ENCODE measurements around the gene RPL35A. TPM values are rescaled to one million over a fixed set of nuclear protein-coding genes. Genes with fewer than 3 reads are reported as not detected.

RPL35A gene
- total RNA-seq, 4 donors from 2014 or later, result 527 to 724 (median 570) TPM

DNA sequence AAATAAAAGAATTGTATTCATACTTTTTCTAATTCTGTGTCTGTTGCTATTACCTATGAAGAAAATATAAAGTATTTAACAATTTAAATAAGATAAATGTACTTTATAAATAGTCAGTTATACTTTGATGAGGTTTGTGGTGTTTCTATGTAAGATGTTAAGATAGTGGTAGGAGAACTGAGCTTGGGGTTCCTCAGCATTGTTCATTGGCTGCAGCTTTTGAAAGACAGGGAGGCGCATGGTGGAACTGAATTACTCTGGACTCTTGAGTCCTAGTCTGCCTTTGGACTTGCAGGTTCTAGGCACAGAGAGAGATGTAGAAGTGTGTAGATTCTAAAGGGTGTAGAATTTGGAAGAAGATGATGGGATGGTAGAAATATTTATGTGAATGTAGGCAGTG lies 33.1 kb downstream of the RPL35A start:
- H3K36me3 ChIP-seq, result peaks cover 0 to 48% (median 18%) of the 10 kb centered on the region in 4 donors
- 95% methylated on average over 1 of the region's 1 CpG for WGBS
- no peaks in the 10 kb centered on the region for H3K27me3 ChIP-seq
- H3K4me1 ChIP-seq, result no peaks in the 10 kb centered on the region
- intact Hi-C loops (cut with DNase I), result no loop called here
- H3K27ac ChIP-seq (replicated peaks in 1 of 4), result no peak overlapping the region
- no peak overlapping the region for H3K4me3 ChIP-seq
- no peak for DNase-seq (ENCODE audit: extremely low spot score)
- H3K9me3 ChIP-seq, result no peaks in the 10 kb centered on the region
- TF ChIP-seq POLR2A (IDR thresholded peaks at IDR 0.05; ENCODE audit: low read depth), result no peak
- TF ChIP-seq, protein P1, sequence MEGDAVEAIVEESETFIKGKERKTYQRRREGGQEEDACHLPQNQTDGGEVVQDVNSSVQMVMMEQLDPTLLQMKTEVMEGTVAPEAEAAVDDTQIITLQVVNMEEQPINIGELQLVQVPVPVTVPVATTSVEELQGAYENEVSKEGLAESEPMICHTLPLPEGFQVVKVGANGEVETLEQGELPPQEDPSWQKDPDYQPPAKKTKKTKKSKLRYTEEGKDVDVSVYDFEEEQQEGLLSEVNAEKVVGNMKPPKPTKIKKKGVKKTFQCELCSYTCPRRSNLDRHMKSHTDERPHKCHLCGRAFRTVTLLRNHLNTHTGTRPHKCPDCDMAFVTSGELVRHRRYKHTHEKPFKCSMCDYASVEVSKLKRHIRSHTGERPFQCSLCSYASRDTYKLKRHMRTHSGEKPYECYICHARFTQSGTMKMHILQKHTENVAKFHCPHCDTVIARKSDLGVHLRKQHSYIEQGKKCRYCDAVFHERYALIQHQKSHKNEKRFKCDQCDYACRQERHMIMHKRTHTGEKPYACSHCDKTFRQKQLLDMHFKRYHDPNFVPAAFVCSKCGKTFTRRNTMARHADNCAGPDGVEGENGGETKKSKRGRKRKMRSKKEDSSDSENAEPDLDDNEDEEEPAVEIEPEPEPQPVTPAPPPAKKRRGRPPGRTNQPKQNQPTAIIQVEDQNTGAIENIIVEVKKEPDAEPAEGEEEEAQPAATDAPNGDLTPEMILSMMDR (IDR thresholded peaks at IDR 0.05), result no peak

DNA sequence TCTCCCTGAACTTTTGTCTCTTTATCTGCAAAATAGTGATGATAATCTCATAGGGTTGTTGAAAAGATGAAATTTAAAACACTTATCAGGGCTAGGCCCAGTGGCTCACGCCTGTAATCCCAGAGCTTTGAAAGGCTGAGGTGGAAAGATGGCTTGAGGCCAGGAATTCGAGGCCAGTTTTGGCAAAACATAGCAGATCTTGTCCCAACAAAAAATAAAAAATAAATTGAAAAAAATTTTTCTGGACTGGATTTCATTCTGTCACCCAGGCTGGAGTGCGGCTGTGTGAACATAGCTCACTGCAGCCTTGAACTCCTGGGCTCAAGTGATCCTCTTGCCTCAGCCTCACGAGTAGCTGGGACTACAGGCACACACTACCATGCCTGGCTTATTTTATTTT lies 39.7 kb downstream of the RPL35A start:
- H3K4me1 ChIP-seq, result peaks cover 0 to 5% (median 1%) of the 10 kb centered on the region in 4 donors
- intact Hi-C loops (cut with DNase I), result no loop called here
- peaks cover 0 to 28% (median 18%) of the 10 kb centered on the region in 4 donors for H3K36me3 ChIP-seq
- no peaks in the 10 kb centered on the region for H3K27me3 ChIP-seq
- WGBS, result 67% methylated on average over 4 of the region's 4 CpGs
- no peak for DNase-seq (ENCODE audit: extremely low spot score)
- H3K9me3 ChIP-seq, result no peaks in the 10 kb centered on the region
- H3K27ac ChIP-seq (replicated peaks in 1 of 4), result no peak overlapping the region
- no peak for TF ChIP-seq POLR2A (IDR thresholded peaks at IDR 0.05; ENCODE audit: low read depth)
- no peak for TF ChIP-seq EP300 (IDR thresholded peaks at IDR 0.05)
- TF ChIP-seq, protein P1 (IDR thresholded peaks at IDR 0.05), result no peak
- TF ChIP-seq POLR2AphosphoS5 (IDR thresholded peaks at IDR 0.05), result no peak
- no peak overlapping the region for H3K4me3 ChIP-seq

DNA sequence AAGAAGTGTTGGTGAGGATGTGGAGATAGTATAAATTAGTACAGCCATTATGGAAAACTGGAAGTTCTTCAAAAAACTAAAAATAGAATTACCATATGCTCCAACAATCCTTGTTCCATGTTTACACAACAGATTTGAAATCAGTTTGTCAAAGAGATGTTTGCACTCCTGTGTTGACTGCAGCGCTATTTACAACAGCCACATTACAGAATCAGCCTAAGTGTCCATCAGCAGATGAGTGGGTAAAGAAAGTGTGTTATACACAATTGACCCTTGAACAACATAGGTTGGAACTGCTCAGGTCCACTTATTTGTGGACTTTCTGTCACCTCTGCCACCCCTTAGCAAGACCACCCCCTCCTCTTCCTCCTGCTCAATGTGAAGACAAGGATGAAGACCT lies 44.7 kb downstream of the RPL35A start:
- Histone ChIP-seq H3K4me3 (no peak overlapping the region), H3K27me3 (no peaks in the 10 kb centered on the region), H3K9me3 (no peaks in the 10 kb centered on the region), H3K36me3 (peaks cover 0 to 33% (median 9%) of the 10 kb centered on the region in 4 donors), H3K27ac (replicated peaks in 1 of 4) (no peak overlapping the region), H3K4me1 (peaks cover 0 to 2% (median 0%) of the 10 kb centered on the region in 4 donors)
- 100% methylated on average over 1 of the region's 1 CpG for WGBS
- no peak for DNase-seq (ENCODE audit: extremely low spot score)
- intact Hi-C loops (cut with DNase I), result no loop called here
- no peak for TF ChIP-seq EP300 (IDR thresholded peaks at IDR 0.05)
- no peak for TF ChIP-seq POLR2A (IDR thresholded peaks at IDR 0.05; ENCODE audit: low read depth)
- TF ChIP-seq POLR2AphosphoS5 (IDR thresholded peaks at IDR 0.05), result no peak
- TF ChIP-seq, protein P1 (IDR thresholded peaks at IDR 0.05), result no peak

DNA sequence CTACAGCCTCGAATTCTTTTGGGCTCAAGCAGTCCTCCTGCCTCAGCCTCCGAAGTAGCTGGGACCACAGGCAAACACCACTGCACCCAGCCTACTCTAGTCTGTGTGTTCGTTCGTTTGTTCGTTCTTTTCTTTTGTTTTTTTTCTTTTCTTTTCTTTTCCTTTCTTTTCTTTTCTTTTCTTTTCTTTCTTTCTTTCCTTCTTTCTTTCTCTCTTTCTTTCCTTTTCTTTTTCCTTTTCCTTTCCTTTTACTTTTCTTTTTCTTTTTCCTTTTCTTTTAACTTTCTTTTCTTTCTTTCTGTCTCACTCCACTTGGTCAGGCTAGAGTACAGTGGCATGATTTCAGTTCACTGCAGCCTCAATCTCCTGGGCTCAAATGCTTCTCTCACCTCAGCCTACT lies 46.9 kb downstream of the RPL35A start:
- Histone ChIP-seq H3K27me3 (no peaks in the 10 kb centered on the region), H3K4me3 (no peak overlapping the region), H3K4me1 (no peaks in the 10 kb centered on the region), H3K27ac (replicated peaks in 1 of 4) (no peak overlapping the region), H3K36me3 (peaks cover 0 to 46% (median 4%) of the 10 kb centered on the region in 4 donors), H3K9me3 (no peaks in the 10 kb centered on the region)
- WGBS, result 94% methylated on average over 5 of the region's 5 CpGs
- intact Hi-C loops (cut with DNase I), result no loop called here
- no peak for DNase-seq (ENCODE audit: extremely low spot score)
- TF ChIP-seq, protein P1 (IDR thresholded peaks at IDR 0.05), result no peak
- TF ChIP-seq POLR2AphosphoS5 (IDR thresholded peaks at IDR 0.05), result no peak
- no peak for TF ChIP-seq POLR2A (IDR thresholded peaks at IDR 0.05; ENCODE audit: low read depth)
- TF ChIP-seq EP300 (IDR thresholded peaks at IDR 0.05), result no peak

DNA sequence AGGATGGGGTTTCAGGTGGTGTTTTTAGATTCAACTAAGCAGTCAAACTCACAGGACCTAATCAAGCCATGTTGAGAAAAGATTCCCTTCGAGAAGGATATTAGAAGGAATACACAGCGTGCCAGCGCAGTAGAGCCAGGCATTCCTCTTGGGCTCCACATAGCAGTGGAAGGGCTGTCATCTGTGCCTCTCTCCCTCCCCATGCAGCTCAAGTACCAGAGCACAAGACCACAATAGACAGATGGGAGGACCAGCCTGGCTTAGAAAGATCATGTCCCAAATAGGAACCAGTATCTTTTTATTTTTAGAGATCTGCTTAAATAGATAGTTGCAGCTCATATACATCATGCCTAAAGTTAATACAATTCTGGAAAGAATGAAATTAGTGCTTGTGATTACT lies 47.9 kb downstream of the RPL35A start:
- H3K36me3 ChIP-seq, result peaks cover 0 to 56% (median 4%) of the 10 kb centered on the region in 4 donors
- no peak overlapping the region for H3K27ac ChIP-seq (replicated peaks in 1 of 4)
- no peak for TF ChIP-seq POLR2AphosphoS5 (IDR thresholded peaks at IDR 0.05)
- no peak for TF ChIP-seq POLR2A (IDR thresholded peaks at IDR 0.05; ENCODE audit: low read depth)
- TF ChIP-seq, protein P1 (IDR thresholded peaks at IDR 0.05), result no peak
- TF ChIP-seq EP300 (IDR thresholded peaks at IDR 0.05), result no peak
- 98% methylated on average over 3 of the region's 3 CpGs for WGBS
- intact Hi-C loops (cut with DNase I), result no loop called here
- H3K9me3 ChIP-seq, result no peaks in the 10 kb centered on the region
- H3K27me3 ChIP-seq, result no peaks in the 10 kb centered on the region
- H3K4me3 ChIP-seq, result no peak overlapping the region
- DNase-seq (ENCODE audit: extremely low spot score), result no peak
- no peaks in the 10 kb centered on the region for H3K4me1 ChIP-seq
